Muscle layer of duodenum (tissue), 2 donors: ENCODE results near the gene VSTM5.

ENCODE experiments used
- H3K27ac ChIP-seq: one replicate; pipeline ENCODE4 v1.7.0; 2013; ENCODE audit warnings: mild to moderate bottlenecking, low read length
- H3K27me3 ChIP-seq: one replicate; pipeline ENCODE4 v1.7.0; 2013; ENCODE audit warnings: low read depth, mild to moderate bottlenecking, control low read depth, low read length
- H3K36me3 ChIP-seq, 2 donors: one replicate each; pipeline ENCODE4 v1.7.0; 2013; ENCODE audit warnings: low read length in 2 of 2, control low read depth in 1 of 2, mild to moderate bottlenecking in 1 of 2; ENCODE audit not compliant: insufficient read depth in 2 of 2, control insufficient read depth in 1 of 2
- H3K4me1 ChIP-seq, 2 donors: one replicate each; pipeline ENCODE4 v1.7.0; 2013; ENCODE audit warnings: low read length in 2 of 2, mild to moderate bottlenecking in 2 of 2, control low read depth in 1 of 2, moderate library complexity in 1 of 2; ENCODE audit not compliant: insufficient read depth in 2 of 2, control insufficient read depth in 1 of 2
- H3K4me3 ChIP-seq, 2 donors: one replicate each; pipeline ENCODE4 v1.7.0; 2013; ENCODE audit warnings: low read length in 2 of 2, low read depth in 1 of 2, mild to moderate bottlenecking in 1 of 2
- H3K9me3 ChIP-seq, 2 donors: one replicate each; pipeline ENCODE4 v1.7.0; 2013; ENCODE audit warnings: low read length in 2 of 2, control low read depth in 1 of 2, mild to moderate bottlenecking in 1 of 2; ENCODE audit not compliant: control insufficient read depth in 1 of 2
- donor health status: healthy.

VSTM5 gene

GRCh38 chr11:93842034-93842433, 8.4 kb downstream of the VSTM5 start:
- Histone ChIP-seq H3K27me3 (no peaks in the 10 kb centered on the region), H3K27ac (no peak overlapping the region)

GRCh38 chr11:93841446-93841845, 9.0 kb downstream of the VSTM5 start:
- Histone ChIP-seq H3K4me3 (no peak overlapping the region), H3K27ac (no peak overlapping the region), H3K27me3 (no peaks in the 10 kb centered on the region), H3K9me3 (no peaks in the 10 kb centered on the region), H3K4me1 (no peaks in the 10 kb centered on the region), H3K36me3 (no peaks in the 10 kb centered on the region)

More at GRCh38 chr11:93842034-93842433, 8.4 kb downstream of the VSTM5 start:
- Histone ChIP-seq H3K36me3 (no peaks in the 10 kb centered on the region), H3K9me3 (no peaks in the 10 kb centered on the region), H3K4me3 (no peak overlapping the region), H3K4me1 (no peaks in the 10 kb centered on the region)

DNA sequence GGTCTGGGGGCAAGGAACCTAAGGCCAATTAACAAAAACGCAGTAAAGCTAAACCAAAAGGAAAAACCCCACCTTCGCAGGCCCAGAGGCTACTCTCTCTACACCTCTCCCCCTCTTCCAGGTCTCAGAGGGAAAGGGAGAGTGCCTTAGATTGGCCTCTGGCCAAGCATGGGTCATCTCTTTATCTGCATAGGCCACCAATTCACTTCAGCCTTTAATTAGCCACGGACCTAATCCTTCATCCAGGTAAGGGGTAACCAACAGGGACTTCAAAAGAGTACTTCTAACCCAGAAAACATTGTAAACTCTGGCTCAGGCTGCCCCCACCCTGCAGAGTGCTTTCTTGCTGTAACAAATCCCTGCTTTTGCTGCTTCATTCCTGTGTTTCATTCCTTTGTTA, 9.4 kb downstream of the VSTM5 start:
- Histone ChIP-seq H3K4me3 (no peak overlapping the region), H3K9me3 (no peaks in the 10 kb centered on the region), H3K27ac (no peak overlapping the region), H3K4me1 (no peaks in the 10 kb centered on the region), H3K36me3 (no peaks in the 10 kb centered on the region), H3K27me3 (no peaks in the 10 kb centered on the region)

GRCh38 chr11:93840180-93840579, 10.2 kb downstream of the VSTM5 start:
- Histone ChIP-seq H3K27ac (no peak overlapping the region), H3K4me1 (no peaks in the 10 kb centered on the region), H3K27me3 (no peaks in the 10 kb centered on the region), H3K9me3 (no peaks in the 10 kb centered on the region), H3K36me3 (no peaks in the 10 kb centered on the region), H3K4me3 (no peak overlapping the region)

GRCh38 chr11:93838967-93839366, 11.5 kb downstream of the VSTM5 start:
- Histone ChIP-seq H3K27ac (no peak overlapping the region), H3K4me1 (no peaks in the 10 kb centered on the region), H3K9me3 (no peaks in the 10 kb centered on the region), H3K27me3 (no peaks in the 10 kb centered on the region), H3K4me3 (no peak overlapping the region), H3K36me3 (no peaks in the 10 kb centered on the region)

GRCh38 chr11:93832780-93833179, 17.6 kb downstream of the VSTM5 start:
- H3K36me3 ChIP-seq, result no peaks in the 10 kb centered on the region
- H3K4me3 ChIP-seq, result no peak overlapping the region
- no peak overlapping the region for H3K27ac ChIP-seq
- H3K4me1 ChIP-seq, result no peaks in the 10 kb centered on the region
- no peaks in the 10 kb centered on the region for H3K27me3 ChIP-seq
- H3K9me3 ChIP-seq, result no peaks in the 10 kb centered on the region

DNA sequence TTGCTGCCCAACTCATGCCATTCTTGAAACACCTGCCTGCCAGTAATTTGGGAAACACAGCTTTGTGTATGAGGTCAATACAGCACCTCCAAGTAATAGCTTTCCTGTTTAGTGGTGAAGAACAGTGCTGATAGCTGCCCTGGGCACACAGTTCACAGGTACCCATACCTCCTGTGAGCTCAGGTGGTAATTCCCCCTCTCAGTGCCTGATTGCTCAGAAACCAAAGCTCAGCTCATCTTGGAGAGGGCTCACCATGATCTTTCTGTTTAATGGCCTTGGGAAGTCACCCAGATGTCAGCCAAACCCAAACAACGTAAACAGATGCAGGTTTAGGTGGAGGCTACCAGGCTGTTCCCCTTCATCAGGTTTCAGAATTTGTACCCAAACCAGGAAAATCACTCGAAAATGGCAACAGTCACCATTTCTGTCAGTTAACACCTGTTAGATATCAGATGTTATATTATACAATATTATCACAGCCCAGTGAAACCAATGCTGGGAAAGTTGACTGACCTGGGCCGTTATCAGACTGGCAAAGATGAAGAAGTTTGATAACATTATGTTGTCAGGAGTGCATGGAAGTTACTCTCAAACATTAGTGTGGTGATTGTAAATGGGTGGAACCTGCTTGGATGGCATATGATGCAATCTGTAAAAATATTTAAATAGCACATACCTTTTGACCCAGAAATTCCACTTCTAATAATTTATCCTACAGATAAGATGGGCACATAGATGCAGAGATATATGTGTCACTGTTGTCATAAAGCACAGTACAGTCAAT, 18.9 kb downstream of the VSTM5 start:
- H3K36me3 ChIP-seq, result no peaks in the 10 kb centered on the region
- H3K4me3 ChIP-seq, result no peak overlapping the region
- H3K27ac ChIP-seq, result no peak overlapping the region
- H3K4me1 ChIP-seq, result no peaks in the 10 kb centered on the region
- no peaks in the 10 kb centered on the region for H3K9me3 ChIP-seq
- H3K27me3 ChIP-seq, result no peaks in the 10 kb centered on the region

- Histone ChIP-seq H3K27ac (no peak overlapping the region), H3K4me3 (no peak overlapping the region), H3K9me3 (no peaks in the 10 kb centered on the region), H3K27me3 (no peaks in the 10 kb centered on the region), H3K36me3 (no peaks in the 10 kb centered on the region), H3K4me1 (no peaks in the 10 kb centered on the region)
These were observed 20.8 kb downstream of the VSTM5 start for GRCh38 chr11:93829598-93829997.

- Histone ChIP-seq H3K4me1 (no peaks in the 10 kb centered on the region), H3K36me3 (no peaks in the 10 kb centered on the region), H3K27me3 (no peaks in the 10 kb centered on the region), H3K9me3 (no peaks in the 10 kb centered on the region), H3K27ac (no peak overlapping the region), H3K4me3 (no peak overlapping the region)
These were observed 23.1 kb downstream of the VSTM5 start for GRCh38 chr11:93827363-93827762.

- Histone ChIP-seq H3K36me3 (no peaks in the 10 kb centered on the region), H3K4me1 (peaks cover 0 to under 1% of the 10 kb centered on the region in 2 donors), H3K4me3 (no peak overlapping the region), H3K9me3 (no peaks in the 10 kb centered on the region), H3K27me3 (no peaks in the 10 kb centered on the region), H3K27ac (no peak overlapping the region)
These were observed 27.2 kb downstream of the VSTM5 start for GRCh38 chr11:93823210-93823609.

GRCh38 chr11:93822359-93822758, 28.1 kb downstream of the VSTM5 start:
- no peaks in the 10 kb centered on the region for H3K27me3 ChIP-seq
- no peaks in the 10 kb centered on the region for H3K36me3 ChIP-seq
- H3K4me1 ChIP-seq, result peaks cover 0 to 9% of the 10 kb centered on the region in 2 donors
- no peak overlapping the region for H3K27ac ChIP-seq
- no peaks in the 10 kb centered on the region for H3K9me3 ChIP-seq
- H3K4me3 ChIP-seq, result no peak overlapping the region

GRCh38 chr11:93821617-93822016, 28.8 kb downstream of the VSTM5 start:
- H3K4me3 ChIP-seq, result no peak overlapping the region
- H3K27me3 ChIP-seq, result no peaks in the 10 kb centered on the region
- no peak overlapping the region for H3K27ac ChIP-seq
- no peaks in the 10 kb centered on the region for H3K9me3 ChIP-seq
- peaks cover 0 to 10% of the 10 kb centered on the region in 2 donors for H3K4me1 ChIP-seq
- no peaks in the 10 kb centered on the region for H3K36me3 ChIP-seq
